Transverse colon (tissue), 3 donors: Measurements from ENCODE around the gene PLPP7.

Experiments used
- EP300 ChIP-seq: sonication (generic); formaldehyde crosslinking; IDR thresholded peaks from one replicate; pipeline ENCODE4 v1.6.1; 2017; ENCODE audit warnings: antibody characterized with exemption, low read depth
- POLR2A ChIP-seq: fragments of 450-650 bp; IDR thresholded peaks from one replicate; pipeline ENCODE4 v1.6.1; 2016; ENCODE audit warnings: antibody characterized with exemption, mild to moderate bottlenecking, moderate library complexity
- POLR2AphosphoS5 ChIP-seq, 3 donors: sonication (generic); formaldehyde crosslinking; IDR thresholded peaks; one replicate each; pipeline ENCODE4 v1.6.1; 2016; ENCODE audit warnings: antibody characterized with exemption in 3 of 3

- TF ChIP-seq POLR2A (no peak), POLR2AphosphoS5 (IDR thresholded peaks at IDR 0.05) (no peak), EP300 (no peak)
Measured at GRCh38 chr9:131298816-131299215, 9.3 kb downstream of the PLPP7 start.
